Stimulated activated CD4-positive, alpha-beta T cell treated with anti-CD3 and anti-CD28 coated beads, Interleukin-4, amount 100 ng/mL, for 24 hours (primary cell): ENCODE data around the gene NIM1K.
"Not testable (repeated sequence)": the region's sequence is repeated elsewhere in the genome, so short reads cannot be mapped to it uniquely, and the experiment has no call there.

Experiments
- DNase-seq: peaks from one replicate; pipeline ENCODE4 v3.0.0-alpha.2; 2020

Gene NIM1K

DNA sequence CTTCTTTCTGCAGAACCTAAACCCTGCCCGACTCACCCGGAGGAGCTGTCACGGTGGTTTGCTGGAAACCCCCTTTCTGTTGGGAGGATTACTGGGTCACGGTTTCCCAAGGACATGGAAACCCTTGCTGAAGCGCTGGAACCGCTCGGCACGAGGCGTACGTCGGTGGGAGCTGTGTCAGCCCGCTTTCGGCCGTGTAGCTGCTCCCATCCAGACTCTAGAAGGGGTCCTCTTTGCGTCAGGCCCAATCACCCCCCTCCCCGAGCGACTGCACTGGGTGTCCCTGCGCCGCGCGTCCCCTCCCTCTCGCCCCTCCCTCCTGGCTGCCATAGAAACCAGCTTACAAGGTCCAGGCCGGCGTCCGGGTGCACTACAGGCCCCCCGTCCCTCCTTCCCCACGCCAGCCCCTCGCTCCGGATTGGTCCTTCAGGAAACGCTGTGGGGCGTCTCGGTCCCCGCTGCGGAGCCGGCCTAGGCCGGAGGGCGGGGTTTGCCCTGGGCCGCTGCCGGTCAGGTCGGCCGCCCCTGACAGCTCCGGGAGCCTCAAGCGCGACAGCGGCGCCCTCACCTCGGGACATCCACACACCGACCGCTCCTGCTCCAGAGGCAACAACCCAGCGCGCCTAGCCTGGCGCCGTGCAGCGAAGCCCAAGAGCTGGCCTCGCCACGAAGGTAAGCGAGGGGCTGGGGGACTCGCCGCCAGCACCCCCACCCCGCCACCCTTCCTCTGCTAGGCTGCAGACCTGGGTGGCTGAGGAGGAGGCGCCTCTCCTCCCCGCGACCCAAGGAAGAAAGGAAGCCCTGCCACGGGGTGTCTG is at the start of gene NIM1K:
NIM1K (plus strand) TSS at position 486 of the 818 bp plus-strand sequence. CDS start 53,551 bp downstream, outside the sequence.
- DNase-seq: peak; percentile 42

GRCh38 chr5:43145071-43145470 is 47.0 kb upstream of the NIM1K start:
- DNase-seq: no peak

DNA sequence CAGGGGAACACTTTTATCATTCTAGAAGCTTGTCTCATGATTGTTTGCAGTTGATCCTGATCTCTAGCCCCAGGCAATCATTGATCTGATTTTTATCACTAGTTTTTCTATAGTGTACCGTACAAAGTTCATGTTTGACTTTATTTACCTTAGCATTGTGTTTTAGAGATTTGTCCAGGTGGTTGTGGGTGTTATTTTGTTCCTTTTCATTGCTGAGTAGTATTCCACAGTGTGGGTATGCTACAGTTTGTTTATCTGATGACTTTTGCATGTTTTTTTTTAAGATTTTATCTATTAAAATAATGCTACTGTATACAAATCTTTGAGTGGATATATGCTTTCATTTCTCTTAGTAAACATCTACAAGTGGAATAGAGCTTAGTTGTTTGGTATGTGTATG is 45.1 kb upstream of the NIM1K start:
- no peak for DNase-seq

- no peak for DNase-seq
Observed at GRCh38 chr5:43148417-43148816, 43.6 kb upstream of the NIM1K start.

GRCh38 chr5:43149231-43149630 is 42.8 kb upstream of the NIM1K start:
- DNase-seq: no peak

DNA sequence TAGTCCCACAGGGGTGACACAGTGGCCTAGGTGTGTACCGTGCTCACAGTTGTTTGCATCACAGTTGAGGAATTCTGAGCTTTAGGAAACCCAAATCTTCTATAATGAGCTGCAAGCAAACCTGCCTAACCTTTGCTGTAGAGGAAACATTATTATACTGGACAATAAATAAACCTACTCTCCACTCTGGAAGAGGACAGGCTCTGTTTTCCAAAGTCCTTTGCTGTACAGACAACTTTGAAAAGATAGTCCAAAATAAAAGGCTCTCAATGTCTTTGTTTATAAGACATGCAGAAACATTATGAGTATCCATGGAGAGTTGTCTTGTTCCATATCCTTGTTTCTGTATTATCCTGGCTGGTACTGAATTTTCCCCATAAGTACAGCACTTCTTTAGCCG is 42.0 kb upstream of the NIM1K start:
- no peak for DNase-seq

DNA sequence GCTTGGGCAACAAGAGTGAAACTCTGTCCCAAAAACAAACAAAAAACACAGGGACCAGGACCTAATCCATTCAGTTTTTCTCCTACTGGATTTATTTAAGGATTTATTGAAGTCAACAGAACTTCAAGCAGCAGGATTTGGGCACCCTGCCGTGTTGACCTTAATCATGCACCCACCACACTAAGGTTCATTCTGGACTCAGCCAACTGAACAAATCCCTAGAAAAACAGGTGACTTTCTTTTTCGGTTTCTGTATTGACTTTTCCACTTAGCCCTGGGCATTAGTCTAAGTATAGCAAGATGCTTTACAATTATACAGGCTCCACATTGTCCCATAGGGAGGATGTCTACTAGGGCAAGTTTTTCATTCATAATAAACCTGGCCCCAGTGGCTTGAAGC is 41.3 kb upstream of the NIM1K start:
- no peak for DNase-seq

GRCh38 chr5:43152946-43153345 is 39.1 kb upstream of the NIM1K start:
- no peak for DNase-seq

- no peak for DNase-seq
Observed at GRCh38 chr5:43154469-43154868, 37.6 kb upstream of the NIM1K start.

DNA sequence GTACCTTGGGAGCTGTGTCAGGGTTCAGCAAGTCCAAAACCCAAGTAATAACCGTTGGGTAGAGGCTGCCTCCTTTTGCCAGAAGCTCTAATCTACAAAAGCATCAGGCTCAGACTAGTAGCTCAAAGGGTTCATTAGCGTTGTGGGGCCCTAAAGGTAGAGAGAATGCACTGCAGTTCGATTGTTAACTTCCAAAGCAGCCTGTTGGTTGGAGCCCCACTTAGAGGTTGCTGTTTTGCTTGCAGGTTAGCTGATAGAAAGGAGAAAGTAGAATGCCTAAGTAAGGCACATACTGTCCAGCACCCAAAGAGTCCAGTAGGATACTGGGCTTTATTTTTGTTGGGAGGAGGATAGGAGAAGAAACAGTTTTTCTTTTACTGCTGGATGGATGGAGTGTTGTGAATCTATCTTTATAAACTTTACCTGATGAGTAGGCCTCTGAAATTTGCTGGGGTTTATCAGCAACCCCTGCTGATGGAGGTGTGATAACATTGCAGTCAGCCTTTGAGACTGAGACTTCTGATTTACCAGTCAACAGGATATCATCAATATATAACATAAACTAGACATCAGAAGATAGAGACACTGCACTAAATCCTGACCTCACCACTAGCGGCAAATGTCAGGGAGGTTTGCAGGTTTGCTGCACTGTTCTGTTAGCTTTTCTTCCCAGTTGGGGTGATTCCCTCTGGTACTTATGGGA is 36.5 kb upstream of the NIM1K start:
- no peak for DNase-seq

GRCh38 chr5:43156388-43156787 is 35.6 kb upstream of the NIM1K start:
- no peak for DNase-seq

GRCh38 chr5:43157068-43157467 is 35.0 kb upstream of the NIM1K start:
- DNase-seq: no peak

- no peak for DNase-seq
Observed at GRCh38 chr5:43161244-43161643, 30.8 kb upstream of the NIM1K start.

- DNase-seq: not testable (repeated sequence)
Observed at GRCh38 chr5:43164801-43165200, 27.2 kb upstream of the NIM1K start.

DNA sequence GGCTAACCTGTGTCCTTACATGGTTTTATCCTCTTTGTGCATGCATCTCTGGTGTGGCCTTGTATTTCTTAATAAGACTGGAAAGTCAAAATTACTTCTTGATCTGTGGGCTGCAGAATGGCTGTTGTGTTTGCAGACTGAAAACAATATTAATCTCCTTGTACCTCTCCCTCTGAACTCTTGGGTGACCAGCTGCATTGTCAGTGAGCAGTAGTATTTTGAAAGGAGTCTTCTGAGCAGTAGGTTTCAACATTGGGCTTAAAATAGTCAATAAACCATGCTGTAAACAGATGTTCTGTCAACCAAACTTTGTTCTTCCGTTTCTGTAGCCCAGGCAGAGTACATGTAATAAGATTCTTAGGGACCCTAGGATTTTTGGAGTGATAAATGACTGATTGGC is 26.7 kb upstream of the NIM1K start:
- no peak for DNase-seq

DNA sequence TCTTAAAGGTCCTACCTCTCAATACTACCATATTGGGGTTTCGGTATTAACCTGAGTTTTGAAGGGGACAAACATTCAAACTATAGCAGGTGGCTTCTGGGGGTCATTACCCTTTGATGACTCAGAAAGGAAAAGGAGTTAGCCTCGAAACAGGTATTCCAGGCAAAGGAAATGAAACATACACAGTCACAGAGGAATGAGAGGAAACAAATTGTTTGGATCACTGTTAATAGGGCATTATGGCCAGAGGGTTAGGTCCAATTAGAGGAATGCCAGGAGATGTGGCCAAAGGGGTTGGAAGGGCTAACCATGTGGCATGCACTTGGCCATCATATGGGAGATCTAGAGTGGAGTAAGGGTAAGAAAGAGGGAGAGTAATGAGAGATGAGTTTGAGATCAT is 23.9 kb upstream of the NIM1K start:
- no peak for DNase-seq

DNA sequence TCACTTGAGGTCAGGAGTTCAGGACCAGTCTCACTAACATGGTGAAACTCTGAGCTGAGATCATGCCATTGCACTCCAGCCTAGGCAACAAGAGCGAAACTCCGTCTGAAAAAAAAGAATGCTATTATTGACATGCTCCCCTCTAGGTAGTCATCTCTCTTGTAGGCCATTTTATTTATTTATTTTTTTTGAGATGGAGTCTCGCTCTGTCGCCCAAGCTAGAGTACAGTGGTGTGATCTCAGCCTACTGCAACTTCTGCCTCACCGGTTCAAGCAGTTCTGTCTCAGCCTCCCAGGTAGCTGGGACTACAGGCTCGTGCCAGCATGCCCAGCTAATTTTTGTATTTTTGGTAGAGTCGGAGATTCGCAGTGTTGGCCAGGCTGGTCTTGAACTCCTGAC is 20.6 kb upstream of the NIM1K start:
- no peak for DNase-seq

GRCh38 chr5:43171926-43172325 is 20.1 kb upstream of the NIM1K start:
- no peak for DNase-seq

DNA sequence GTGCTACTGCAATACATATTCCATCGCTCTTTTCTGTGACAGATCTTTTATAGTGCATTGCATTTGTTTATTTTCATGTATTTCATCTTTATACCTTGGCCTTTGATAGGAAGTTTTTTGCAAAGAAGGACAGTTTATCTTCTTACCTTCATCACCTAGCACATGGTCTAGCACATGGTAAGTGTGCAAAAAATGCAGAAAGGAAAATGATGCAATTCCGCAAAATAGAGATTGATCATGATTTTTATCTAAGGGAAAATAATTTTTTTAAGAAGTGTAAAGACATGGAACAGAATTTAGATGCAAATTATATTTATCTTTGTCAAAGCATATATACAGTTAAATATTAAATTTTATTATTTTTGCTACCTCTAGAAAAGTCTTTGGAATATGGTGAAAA is 19.2 kb upstream of the NIM1K start:
- DNase-seq: no peak

DNA sequence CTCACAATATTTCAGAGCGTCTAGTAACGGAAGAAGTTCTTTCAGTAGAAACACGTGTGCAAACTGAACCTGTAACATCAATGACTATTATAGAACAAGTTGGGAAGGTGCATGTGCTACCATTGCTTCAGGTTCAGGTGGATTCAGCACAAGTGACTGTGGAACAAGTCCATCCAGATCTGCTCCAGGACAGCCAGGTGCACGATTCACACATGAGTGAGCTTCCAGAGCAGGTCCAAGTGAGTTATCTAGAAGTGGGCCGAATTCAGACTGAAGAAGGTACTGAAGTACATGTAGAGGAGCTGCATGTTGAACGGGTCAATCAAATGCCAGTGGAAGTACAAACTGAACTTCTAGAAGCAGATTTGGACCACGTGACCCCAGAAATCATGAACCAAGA is 17.4 kb upstream of the NIM1K start:
- no peak for DNase-seq

- DNase-seq: no peak
Observed at GRCh38 chr5:43179836-43180235, 12.2 kb upstream of the NIM1K start.

- no peak for DNase-seq
Observed at GRCh38 chr5:43182421-43182820, 9.6 kb upstream of the NIM1K start.

GRCh38 chr5:43183101-43183500 is 8.9 kb upstream of the NIM1K start:
- not testable (repeated sequence) for DNase-seq
